H54 (cell line): Measurements from ENCODE around the gene TUBGCP5.
A peak's percentile ranks its signal among the peaks of the same experiment; 100 is the strongest.
"Not testable (repeated sequence)": the region's sequence is repeated elsewhere in the genome, so short reads cannot be mapped to it uniquely, and the experiment has no call there.

ENCODE experiments used
- DNase-seq: peaks from one replicate; pipeline ENCODE4 v3.0.0; 2011; ENCODE audit warnings: low spot score, mixed read lengths; ENCODE audit not compliant: insufficient read length
- FAIRE-seq: peaks from 3 replicates; lab custom pipeline; 2011; peaks lifted over from hg19 to GRCh38; lab: Jason Lieb, UNC
- POLR2A ChIP-seq: IDR thresholded peaks from 2 replicates; pipeline ENCODE4 v1.6.1; 2011; ENCODE audit warnings: low read depth, mild to moderate bottlenecking, low read length

Gene TUBGCP5

GRCh38 chr15:23039143-23039916 lies at the start of gene TUBGCP5:
TSS of gene TUBGCP5 (minus strand) at chr15:23039569. CDS start at chr15:23039543, 26 bp downstream.
- peak; percentile 96 for TF ChIP-seq POLR2A
- FAIRE-seq (no peak), DNase-seq (peak; percentile 98)

DNA sequence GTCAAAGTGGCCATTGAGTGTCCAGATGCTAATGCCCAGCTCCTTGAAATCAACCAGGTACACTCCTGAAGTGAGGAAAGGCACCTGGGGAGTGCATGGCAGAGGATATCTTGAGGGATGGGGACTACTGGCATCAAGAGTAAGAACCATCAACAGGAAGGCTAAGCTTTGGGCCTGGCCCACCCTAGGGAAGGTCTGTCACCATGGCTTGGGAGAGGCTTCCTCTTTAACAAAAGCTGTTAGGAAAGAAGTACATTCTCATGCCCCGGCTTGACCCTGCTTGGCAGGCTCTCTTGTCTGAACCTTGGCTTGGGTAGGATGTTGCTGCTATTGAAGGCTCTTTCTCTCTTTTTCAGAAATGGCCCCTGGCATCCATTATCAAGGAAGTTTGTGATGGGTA lies 43.7 kb upstream of the TUBGCP5 start:
- no peak for TF ChIP-seq POLR2A

DNA sequence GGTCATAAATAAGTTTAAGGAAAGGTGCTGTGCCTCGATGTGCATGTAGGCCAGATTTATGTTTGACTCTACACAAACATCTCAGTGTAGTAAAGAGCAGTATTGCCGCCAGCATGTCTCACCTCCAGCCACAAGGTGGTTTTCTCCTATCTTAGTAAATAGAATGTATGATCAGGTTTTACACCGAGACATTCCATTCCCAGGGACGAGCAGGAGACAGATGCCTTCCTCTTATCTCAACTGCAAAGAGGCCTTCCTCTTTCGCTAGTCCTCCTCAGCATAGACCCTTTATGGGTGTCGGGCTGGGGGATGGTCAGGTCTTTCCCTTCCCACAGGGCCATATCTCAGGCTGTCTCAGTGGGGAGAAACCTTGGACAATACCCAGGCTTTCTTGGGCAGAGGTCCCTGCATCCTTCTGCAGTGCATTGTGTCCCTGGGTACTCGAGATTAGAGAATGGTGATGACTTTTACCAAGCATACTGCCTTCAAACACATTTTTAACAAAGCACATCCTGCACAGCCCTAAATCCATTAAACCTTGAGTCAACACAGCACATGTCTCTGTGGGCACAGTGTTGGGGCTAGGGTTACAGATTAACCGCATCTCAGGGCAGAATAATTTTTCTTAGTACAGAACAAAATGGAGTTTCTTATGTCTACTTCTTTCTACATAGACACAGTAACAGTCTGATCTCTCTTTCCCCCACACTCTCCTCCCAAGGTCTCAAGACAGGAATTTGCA lies 42.8 kb upstream of the TUBGCP5 start:
- not testable (repeated sequence) for DNase-seq, FAIRE-seq

More for the DNA sequence above, 43.7 kb upstream of the TUBGCP5 start:
- FAIRE-seq (no peak), DNase-seq (no peak)

DNA sequence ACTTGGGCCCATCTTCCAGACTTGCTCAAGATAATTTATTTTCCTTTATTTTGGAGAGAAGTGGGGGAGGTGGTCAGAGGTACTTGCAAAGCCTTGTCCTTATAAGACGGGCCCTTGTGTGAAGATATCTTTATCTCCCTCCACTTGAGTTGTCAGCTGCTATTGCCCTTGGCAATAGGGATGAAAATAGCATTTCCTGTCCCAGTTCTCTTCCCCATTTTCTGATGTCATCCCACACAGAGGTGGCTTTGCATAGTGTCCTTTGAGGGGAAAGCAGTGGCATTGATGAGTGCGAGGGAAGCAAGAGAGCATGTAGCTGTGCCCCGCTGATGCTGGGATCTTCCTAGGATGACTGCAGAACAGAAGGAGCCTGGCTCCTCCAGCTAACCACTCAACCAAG lies 41.9 kb upstream of the TUBGCP5 start:
- FAIRE-seq (no peak), DNase-seq (no peak)
- TF ChIP-seq POLR2A = no peak

DNA sequence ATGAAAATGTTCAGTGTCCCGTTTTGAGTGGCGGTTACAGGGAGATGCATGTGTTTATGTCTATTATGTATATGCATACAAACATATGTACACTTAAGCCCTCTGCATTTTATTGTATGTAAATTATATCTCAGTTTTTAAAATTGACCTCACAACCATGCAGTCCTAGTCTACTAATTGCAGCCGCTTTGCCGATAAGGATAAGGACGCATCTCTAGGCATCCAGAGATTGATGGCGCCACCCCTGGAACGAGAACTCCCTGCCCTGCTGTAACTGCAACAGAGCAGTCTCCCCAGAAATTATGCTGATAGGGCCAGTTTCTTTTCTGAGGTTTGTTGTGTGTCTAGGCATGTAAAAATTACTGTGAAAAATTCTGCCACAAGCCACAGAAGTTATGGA lies 40.4 kb upstream of the TUBGCP5 start:
- no peak for TF ChIP-seq POLR2A
- FAIRE-seq = no peak

DNA sequence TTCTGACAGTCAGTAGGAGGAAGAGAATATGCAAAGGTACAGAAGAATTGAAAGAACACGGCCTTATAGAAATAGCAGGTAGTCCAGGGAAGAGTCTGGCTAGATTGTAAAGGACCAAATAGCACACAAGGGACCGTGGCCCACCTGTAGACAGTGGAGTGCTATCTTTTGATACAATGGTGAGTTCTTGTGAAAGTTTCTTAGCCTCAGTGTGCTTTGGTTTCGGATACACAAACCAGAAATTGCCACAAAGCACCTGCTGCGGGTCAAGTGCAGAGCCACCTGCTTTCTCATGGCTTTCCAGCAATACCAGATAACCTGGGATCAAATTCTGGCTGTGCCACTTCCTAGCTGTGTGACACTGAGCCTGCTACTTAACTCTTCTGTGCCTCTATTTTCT lies 36.6 kb upstream of the TUBGCP5 start:
- TF ChIP-seq POLR2A = no peak
- FAIRE-seq (no peak), DNase-seq (no peak)

More for the DNA sequence above, 40.4 kb upstream of the TUBGCP5 start:
- DNase-seq = no peak

- DNase-seq = no peak
- TF ChIP-seq POLR2A = no peak
- FAIRE-seq = no peak
These were observed 35.3 kb upstream of the TUBGCP5 start for GRCh38 chr15:23074684-23075083.

DNA sequence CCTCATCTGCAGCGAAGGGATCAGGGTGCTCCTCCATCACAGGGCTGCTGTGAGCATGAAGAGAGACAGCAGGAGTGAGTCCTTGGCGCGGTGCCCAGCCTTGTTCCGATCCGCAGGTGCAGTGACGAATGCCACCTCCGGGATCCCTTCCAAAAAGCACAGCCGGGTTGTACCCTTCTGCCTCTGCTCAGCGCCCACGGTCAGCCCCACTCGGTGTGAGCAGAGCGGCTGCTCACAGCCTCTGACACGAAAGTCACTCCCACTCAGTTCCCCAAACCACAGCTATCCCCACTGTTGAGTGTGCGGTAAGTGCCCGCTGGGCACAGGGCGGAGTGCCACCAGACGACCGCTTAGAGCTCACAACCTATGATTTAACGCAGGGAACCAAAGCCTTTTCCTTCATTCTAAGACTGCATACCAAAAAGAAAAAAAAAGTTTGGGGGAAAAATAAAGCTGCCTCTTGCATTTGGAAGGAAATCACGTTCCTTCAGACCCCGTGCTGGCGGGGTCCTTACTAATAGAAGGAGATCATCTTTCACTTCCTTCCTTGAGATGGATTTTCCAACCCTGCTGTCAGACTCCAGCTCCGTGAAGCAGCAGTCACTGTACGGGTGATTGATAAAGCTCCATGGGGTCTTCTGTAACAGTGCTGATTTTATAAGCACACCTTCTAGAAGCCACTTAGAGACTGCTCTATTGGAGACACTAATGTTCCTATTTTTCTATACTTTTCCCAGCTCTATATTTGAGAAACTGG lies 34.7 kb upstream of the TUBGCP5 start:
- FAIRE-seq (no peak), DNase-seq (no peak)
- no peak for TF ChIP-seq POLR2A

GRCh38 chr15:23072633-23073032 lies 33.3 kb upstream of the TUBGCP5 start:
- FAIRE-seq = no peak
- TF ChIP-seq POLR2A = no peak
- no peak for DNase-seq

GRCh38 chr15:23069496-23070166 lies 30.3 kb upstream of the TUBGCP5 start:
- DNase-seq = peak; percentile 51
- TF ChIP-seq POLR2A = no peak
- no peak for FAIRE-seq

DNA sequence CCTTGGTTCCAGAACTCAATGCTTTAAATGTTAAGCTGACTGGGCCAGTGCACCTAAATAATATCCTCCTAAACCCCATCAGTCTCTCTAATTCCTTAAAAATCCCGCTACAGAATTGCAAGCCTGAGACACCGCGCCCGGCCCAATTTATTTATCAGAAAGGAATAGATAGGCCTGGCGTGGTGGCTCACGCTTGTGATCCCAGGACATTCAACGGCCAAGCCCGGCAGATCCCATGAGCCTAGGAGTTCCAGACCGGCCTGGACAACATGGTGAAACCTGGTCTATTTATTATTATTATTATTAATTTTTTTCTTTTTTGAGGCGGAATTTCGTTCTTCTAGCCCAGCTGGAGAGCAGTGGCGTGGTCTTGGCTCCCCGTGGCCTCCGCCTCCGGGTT lies 28.0 kb upstream of the TUBGCP5 start:
- FAIRE-seq = no peak
- no peak for TF ChIP-seq POLR2A
- no peak for DNase-seq

GRCh38 chr15:23065836-23066235 lies 26.5 kb upstream of the TUBGCP5 start:
- TF ChIP-seq POLR2A = no peak
- FAIRE-seq = no peak
- no peak for DNase-seq

DNA sequence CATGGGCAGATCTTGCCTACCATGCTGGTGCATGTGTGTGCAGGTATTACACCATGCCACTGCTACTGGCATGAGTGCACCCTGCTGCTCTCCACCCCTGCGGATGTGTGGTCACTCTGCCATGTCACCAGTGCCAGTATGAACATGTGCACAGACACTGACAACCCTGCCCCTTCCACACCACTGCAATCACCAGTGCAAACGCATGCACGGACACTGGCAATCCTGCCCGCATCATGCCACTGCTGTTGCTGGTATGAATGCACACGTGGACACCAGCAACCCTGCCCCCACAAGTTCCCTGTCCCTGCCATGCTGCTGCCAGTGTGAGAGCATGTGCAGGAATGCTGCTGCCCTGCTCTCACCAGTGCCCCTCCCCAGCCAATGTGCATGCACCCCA lies 24.8 kb upstream of the TUBGCP5 start:
- FAIRE-seq = no peak
- no peak for DNase-seq
- TF ChIP-seq POLR2A = no peak
